HG03280 (cell line): ENCODE results near the gene STYXL1.

Experiments
- ATAC-seq: cut with Tn5 transposase; IDR thresholded peaks from one replicate; pipeline ENCODE4 v1.9.1; 2021; ENCODE audit warnings: mild to moderate bottlenecking, moderate library complexity; ENCODE audit not compliant: unreplicated experiment

Gene STYXL1

GRCh38 chr7:75960372-75960771, 87.4 kb downstream of the STYXL1 start:
- ATAC-seq: no peak

DNA sequence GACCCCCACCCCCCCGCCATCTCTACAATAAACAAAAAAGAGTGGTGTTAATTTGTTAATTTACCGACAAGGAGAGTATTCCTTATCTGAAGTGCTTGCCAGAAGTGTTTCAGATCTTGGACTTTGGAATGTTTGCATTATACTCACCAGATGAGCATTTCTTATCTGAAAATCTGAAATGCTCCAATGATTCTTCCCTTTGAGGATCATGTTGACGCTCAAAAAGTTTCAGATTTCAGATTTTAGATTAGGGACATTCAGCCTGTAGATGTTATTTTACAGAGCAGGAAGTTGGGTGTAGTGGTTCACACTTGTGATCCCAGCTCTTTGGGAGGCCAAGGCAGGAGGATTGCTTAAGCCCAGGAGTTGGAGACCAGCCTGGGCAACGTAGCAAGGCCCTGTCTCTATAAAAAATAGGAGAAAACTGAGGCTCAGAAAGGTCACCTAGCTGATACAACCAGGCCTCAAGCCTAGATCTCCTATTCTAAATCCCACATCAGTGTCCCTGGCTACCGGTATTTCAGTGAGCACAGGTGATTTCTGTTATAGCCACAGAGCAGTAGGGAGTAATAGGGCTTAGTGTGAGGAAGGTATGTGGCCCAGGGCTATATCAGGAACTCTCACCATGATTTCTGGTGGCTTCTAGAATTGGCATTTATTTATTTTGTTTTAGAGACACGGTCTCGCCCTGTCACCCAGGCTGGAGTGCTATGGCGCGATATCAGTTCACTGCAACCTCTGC, 88.8 kb downstream of the STYXL1 start:
- no peak for ATAC-seq

DNA sequence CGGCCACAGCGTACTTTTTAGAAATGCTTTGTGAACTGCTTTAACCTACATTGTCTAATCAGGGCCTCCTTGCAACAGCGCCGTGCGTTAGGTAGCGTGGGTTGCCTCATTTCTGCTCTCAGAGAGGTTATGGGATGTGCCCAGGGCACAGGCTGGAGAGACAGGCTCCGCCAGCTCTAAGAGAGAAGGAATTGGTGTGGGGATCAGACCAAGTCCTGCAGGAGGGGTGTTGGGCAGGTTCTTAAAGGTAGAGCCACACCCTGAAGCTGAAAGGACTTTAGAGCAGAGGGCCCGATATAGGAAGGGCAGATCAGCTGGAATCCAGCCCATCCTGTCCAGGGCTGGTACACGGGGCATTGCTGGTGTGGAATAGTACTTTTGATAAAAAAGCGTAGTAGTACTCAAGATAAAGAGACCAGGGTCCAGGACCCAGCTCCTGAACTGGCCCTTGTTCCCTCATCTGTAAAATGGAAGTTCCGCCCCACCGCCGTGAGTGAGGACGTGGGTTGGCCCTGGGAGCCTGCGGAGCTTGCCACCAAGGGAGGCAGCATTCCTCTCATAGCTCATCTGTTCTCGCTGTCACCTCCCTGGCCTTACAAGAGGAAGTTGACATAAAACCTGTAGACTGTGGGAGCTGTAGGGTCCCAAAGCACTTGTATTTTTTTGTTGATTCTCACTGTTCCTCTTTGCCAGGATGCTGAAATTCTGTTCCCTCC, 90.6 kb downstream of the STYXL1 start:
- ATAC-seq: no peak

- ATAC-seq: no peak
These were observed 92.4 kb downstream of the STYXL1 start for GRCh38 chr7:75955331-75955955.

DNA sequence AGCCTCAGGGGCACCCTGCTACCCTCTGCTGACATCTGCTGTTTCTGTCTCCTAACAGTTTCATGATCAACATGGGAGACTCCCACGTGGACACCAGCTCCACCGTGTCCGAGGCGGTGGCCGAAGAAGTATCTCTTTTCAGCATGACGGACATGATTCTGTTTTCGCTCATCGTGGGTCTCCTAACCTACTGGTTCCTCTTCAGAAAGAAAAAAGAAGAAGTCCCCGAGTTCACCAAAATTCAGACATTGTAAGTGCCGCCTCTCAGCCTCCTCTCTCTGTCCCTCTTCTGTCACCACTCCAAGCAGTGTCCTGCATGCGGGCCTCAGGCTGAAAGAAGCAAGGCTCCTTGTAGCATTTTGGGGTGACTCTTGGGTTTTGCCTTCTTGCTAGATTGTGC, 93.9 kb downstream of the STYXL1 start:
- no peak for ATAC-seq

GRCh38 chr7:75953431-75953830, 94.4 kb downstream of the STYXL1 start:
- ATAC-seq: no peak

DNA sequence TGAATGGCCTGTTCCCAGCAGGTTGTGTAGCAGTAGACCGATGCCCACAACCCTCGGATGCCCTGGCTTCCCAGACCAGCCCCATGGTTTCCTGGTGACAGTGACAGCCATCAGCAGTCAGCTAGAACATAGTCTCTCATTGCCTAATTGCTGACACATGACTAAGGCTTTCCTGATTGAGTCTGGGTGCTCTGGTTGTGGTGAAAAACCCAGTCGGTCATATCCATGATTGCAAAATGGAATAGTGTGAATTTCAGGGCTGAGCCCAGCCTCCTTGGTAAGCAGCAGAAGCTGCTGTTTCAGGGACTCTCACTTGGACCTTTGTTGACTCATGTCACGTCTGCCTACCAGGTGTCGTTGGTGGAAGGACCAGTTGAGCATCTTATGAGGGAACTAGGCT, 96.3 kb downstream of the STYXL1 start:
- no peak for ATAC-seq

DNA sequence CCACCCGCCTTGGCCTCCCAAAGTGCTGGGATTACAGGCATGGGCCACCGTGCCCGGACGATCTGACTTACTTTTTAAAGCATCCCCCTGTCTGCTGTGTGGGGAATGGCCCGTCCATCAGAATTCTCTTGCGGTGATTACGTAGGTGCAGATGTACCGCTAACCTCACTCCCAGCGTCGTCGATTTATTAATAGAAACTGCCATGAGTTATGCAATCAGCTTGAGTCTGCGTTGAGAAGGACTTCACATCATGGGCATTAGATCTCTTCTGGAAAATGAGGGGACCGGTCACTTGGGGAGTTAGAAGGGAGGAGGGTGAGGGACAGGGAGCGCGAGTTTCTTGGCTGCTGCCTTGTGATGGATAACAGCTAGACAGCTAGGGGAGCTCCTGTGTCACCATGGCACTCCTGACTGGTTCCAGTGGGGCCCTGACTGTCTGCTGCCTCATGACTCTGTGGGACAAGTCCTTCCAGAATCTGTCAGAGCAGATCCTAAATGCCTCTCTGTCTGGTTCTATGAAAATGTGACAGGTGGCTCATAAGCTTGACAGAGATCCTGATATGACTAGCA, 97.6 kb downstream of the STYXL1 start:
- no peak for ATAC-seq

- ATAC-seq: no peak
These were observed 99.6 kb downstream of the STYXL1 start for GRCh38 chr7:75948179-75948578.
